ENCODE data around the gene MPZL1. TPM values are rescaled to one million over a fixed set of nuclear protein-coding genes. Genes with fewer than 3 reads are reported as not detected.
"Not testable (repeated sequence)": the region's sequence is repeated elsewhere in the genome, so short reads cannot be mapped to it uniquely, and the experiment has no call there.

MPZL1 gene
- total RNA-seq, 2 experiments from 2014 or later = 14.8 to 15.4 TPM

DNA sequence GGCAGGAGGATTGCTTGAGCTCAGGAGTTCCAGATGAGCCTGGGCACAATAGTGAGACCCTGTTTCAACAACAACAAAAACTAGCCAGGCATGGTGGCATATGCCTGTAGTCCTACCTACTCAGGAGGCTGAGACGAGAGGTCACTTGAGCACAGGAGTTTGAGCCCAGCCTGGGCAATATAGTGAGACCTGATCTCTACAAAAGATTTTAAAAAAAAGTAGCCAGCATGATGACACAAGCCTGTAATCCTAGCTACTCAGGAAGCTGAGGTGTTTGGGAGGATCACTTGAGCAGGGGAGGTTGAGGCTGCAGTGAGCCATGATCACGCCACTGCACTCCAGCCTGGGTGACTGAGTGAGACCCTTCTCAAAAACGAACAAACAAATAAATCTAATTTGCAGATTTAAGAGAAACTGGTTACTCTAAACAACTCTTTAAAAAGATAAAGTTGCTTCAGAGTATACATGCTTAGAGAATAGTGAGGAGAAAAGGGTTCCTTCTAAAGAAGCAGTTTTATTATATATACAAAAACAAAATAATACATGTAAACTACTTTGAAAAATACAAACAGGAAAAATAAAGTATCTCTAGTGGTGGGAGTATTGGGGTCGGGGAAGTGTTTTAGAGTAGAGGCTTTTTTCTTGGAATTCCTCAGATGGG lies 103.8 kb downstream of the MPZL1 start:
- Mint-ChIP-seq H3K9me3 (no peaks in the 10 kb centered on the region), H3K36me3 (ENCODE audit: low read depth) (no peaks in the 10 kb centered on the region), H3K4me1 (ENCODE audit: low read depth) (no peaks in the 10 kb centered on the region), H3K4me3 (no peak overlapping the region), H3K27ac (no peak overlapping the region), H3K27me3 (peaks cover 5% of the 10 kb centered on the region)
- CTCF ChIA-PET = no interaction called here
- TF ChIP-seq, protein P1, sequence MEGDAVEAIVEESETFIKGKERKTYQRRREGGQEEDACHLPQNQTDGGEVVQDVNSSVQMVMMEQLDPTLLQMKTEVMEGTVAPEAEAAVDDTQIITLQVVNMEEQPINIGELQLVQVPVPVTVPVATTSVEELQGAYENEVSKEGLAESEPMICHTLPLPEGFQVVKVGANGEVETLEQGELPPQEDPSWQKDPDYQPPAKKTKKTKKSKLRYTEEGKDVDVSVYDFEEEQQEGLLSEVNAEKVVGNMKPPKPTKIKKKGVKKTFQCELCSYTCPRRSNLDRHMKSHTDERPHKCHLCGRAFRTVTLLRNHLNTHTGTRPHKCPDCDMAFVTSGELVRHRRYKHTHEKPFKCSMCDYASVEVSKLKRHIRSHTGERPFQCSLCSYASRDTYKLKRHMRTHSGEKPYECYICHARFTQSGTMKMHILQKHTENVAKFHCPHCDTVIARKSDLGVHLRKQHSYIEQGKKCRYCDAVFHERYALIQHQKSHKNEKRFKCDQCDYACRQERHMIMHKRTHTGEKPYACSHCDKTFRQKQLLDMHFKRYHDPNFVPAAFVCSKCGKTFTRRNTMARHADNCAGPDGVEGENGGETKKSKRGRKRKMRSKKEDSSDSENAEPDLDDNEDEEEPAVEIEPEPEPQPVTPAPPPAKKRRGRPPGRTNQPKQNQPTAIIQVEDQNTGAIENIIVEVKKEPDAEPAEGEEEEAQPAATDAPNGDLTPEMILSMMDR (IDR thresholded peaks at IDR 0.05) = no peak
- no peak for ATAC-seq
- no peak for DNase-seq
- intact Hi-C loops (cut with micrococcal nuclease) = no loop called here
- POLR2A ChIA-PET = interaction anchor here (0.8 kb wide), 1 partner anchor 18 kb away, joined by 3 read pairs; no protein-coding TSS in a partner anchor

DNA sequence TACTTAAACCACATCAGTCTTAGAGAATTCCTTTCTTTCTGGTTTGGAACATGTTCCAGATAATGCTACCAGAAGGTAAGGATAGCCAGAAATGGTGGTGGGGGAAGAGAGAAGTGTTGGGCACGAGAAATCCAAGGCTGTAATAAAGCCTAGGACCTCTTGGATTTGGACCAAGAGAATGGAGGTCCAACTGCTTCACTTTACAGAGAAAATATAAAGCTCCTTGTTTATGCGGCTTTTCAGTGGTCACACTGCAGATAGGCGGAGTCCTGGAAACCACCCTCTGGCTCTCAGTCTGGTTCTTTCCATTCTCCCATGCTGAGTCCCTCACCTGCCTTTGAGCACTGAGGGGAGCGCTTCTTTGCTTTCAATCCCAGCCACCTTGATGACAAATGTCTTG lies 104.3 kb downstream of the MPZL1 start:
- TF ChIP-seq, protein P1 (IDR thresholded peaks at IDR 0.05) = no peak
- H3K27ac Mint-ChIP-seq = no peak overlapping the region
- ChIA-PET POLR2A (no interaction called here), CTCF (no interaction called here)
- no peaks in the 10 kb centered on the region for H3K36me3 Mint-ChIP-seq (ENCODE audit: low read depth)
- peaks cover 3% of the 10 kb centered on the region for H3K27me3 Mint-ChIP-seq
- H3K4me1 Mint-ChIP-seq (ENCODE audit: low read depth) = no peaks in the 10 kb centered on the region
- intact Hi-C loops (cut with micrococcal nuclease) = no loop called here
- H3K9me3 Mint-ChIP-seq = no peaks in the 10 kb centered on the region
- H3K4me3 Mint-ChIP-seq = no peak overlapping the region
- DNase-seq (no peak), ATAC-seq (no peak)

DNA sequence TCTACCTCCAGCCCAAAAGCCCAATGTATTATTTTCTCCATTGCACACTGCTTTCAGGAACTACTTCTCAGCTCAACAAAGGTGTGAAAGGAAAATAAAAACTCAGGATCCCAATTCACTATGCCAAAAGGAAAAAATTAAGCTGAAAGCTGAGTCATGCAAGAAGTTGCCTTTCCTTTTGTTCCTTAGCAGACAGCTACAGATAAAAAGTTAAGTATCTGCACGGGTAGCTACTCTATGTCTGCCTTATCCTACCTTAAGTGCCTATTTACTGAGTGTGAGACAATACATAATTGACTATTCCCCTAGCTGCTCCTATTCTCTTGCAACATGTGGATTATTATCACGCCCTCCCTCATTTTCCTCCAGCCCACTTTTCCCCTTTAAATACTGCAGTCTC lies 108.1 kb downstream of the MPZL1 start:
- no peak for ATAC-seq
- TF ChIP-seq, protein P1 (IDR thresholded peaks at IDR 0.05) = no peak
- POLR2A ChIA-PET = interaction anchor here (0.7 kb wide), 1 partner anchor 180 kb away, joined by 4 read pairs; no protein-coding TSS in a partner anchor
- H3K4me1 Mint-ChIP-seq (ENCODE audit: low read depth) = no peaks in the 10 kb centered on the region
- DNase-seq = no peak
- no peak overlapping the region for H3K27ac Mint-ChIP-seq
- no peaks in the 10 kb centered on the region for H3K36me3 Mint-ChIP-seq (ENCODE audit: low read depth)
- CTCF ChIA-PET = no interaction called here
- intact Hi-C loops (cut with micrococcal nuclease) = no loop called here
- H3K27me3 Mint-ChIP-seq = peaks cover 1% of the 10 kb centered on the region
- H3K4me3 Mint-ChIP-seq = no peak overlapping the region
- no peaks in the 10 kb centered on the region for H3K9me3 Mint-ChIP-seq

DNA sequence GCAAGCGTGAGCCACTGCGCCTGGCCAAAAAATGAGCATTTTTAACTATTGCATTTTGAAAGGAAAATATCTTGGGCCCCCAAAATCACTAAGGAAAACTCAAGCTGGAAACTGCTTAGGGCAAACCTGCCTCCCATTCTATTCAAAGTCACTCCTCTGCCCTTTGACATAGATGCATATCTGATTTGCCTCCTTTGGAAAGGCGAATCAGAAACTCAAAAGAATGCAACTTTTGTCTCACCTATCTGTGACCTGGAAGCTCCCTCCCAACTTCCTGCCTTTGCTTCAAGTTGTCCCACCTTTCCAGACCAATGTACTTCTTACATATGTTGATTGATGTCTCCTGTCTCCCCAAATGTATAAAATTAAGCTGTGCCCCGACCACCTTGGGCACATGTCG lies 108.9 kb downstream of the MPZL1 start:
- POLR2A ChIA-PET, H3K4me3 Mint-ChIP-seq: not testable (repeated sequence)

DNA sequence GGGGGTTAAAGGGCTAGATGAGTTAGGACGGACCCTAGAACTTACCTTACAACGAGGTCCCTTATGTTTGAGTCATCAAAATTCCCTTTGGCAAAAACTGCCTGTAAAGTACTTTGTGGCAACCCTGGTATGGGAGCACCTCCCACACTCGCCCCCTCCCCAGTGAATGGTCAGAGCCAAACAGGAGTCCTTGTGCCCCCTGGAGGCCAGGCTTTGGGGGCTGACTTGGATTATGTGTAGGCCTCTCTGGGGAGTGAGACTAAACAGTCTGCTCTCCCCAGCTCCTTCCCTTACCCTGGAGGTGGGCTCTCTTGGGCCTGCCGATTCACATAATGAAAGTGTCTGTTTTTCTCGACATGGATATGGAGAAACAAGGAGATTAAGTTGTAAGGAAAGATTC lies 110.9 kb downstream of the MPZL1 start:
- Mint-ChIP-seq H3K27me3 (peaks cover 4% of the 10 kb centered on the region), H3K4me1 (ENCODE audit: low read depth) (peaks cover 4% of the 10 kb centered on the region), H3K4me3 (no peak overlapping the region), H3K27ac (no peak overlapping the region), H3K9me3 (no peaks in the 10 kb centered on the region), H3K36me3 (ENCODE audit: low read depth) (no peaks in the 10 kb centered on the region)
- POLR2A ChIA-PET = no interaction called here
- no peak for ATAC-seq
- CTCF ChIA-PET = no interaction called here
- intact Hi-C loops (cut with micrococcal nuclease) = no loop called here
- TF ChIP-seq, protein P1 (IDR thresholded peaks at IDR 0.05) = no peak
- DNase-seq = no peak

More for the DNA sequence above, 108.9 kb downstream of the MPZL1 start:
- H3K36me3 Mint-ChIP-seq (ENCODE audit: low read depth); H3K27me3 Mint-ChIP-seq; H3K27ac Mint-ChIP-seq; H3K9me3 Mint-ChIP-seq; H3K4me1 Mint-ChIP-seq (ENCODE audit: low read depth); DNase-seq; intact Hi-C loops (cut with micrococcal nuclease); ATAC-seq; CTCF ChIA-PET: not testable (repeated sequence)
